Prostate gland (tissue), 2 donors: Measurements from ENCODE around the gene DNMT3L.

Experiments used
- CTCF ChIP-seq, 4 experiments: fragments of 200-600 bp in 2 of 4; fragments of 450-650 bp in 2 of 4; sonication (generic) in 2 of 4; IDR thresholded peaks; 1 replicate in 3 of 4; 2 replicates in 1 of 4; pipeline ENCODE4 v1.5.1; 2016 to 2019; ENCODE audit warnings: antibody characterized with exemption in 4 of 4, mild to moderate bottlenecking in 2 of 4, moderate library complexity in 2 of 4
- POLR2A ChIP-seq: fragments of 450-650 bp; IDR thresholded peaks from one replicate; pipeline ENCODE4 v1.6.1; 2016; ENCODE audit warnings: antibody characterized with exemption, mild to moderate bottlenecking

- no peak for TF ChIP-seq POLR2A
- TF ChIP-seq CTCF (IDR thresholded peaks at IDR 0.05) = no peak
Observed at GRCh38 chr21:44305691-44306090, 44.0 kb upstream of the DNMT3L start.
